Hepatocyte (in vitro differentiated cells): ENCODE data around the gene SPTBN2. TPM values are rescaled to one million over a fixed set of nuclear protein-coding genes. Genes with fewer than 3 reads are reported as not detected.

Experiments used
- DNase-seq: peaks from one replicate; pipeline ENCODE4 v3.0.0-alpha.2; 2016; ENCODE audit warnings: low spot score
- H2AFZ ChIP-seq: fragments of 200-600 bp; sonication (generic); 2 replicates; pipeline ENCODE4 v1.6.0; 2016; ENCODE audit warnings: antibody characterized with exemption, mild to moderate bottlenecking
- H3K27ac ChIP-seq: fragments of 200-600 bp; sonication (generic); 2 replicates; pipeline ENCODE4 v1.5.1; 2016; ENCODE audit warnings: mild to moderate bottlenecking
- H3K27me3 ChIP-seq: fragments of 200-600 bp; sonication (generic); 2 replicates; pipeline ENCODE4 v1.6.1; 2016
- H3K36me3 ChIP-seq: fragments of 200-600 bp; sonication (generic); replicated peaks from 2 replicates; pipeline ENCODE4 v1.5.1; 2016; ENCODE audit warnings: low read depth; ENCODE audit not compliant: insufficient read depth
- H3K4me1 ChIP-seq: fragments of 200-600 bp; sonication (generic); 2 replicates; pipeline ENCODE4 v1.5.1; 2016; ENCODE audit warnings: mild to moderate bottlenecking, moderate library complexity; ENCODE audit not compliant: insufficient read depth
- H3K4me2 ChIP-seq: fragments of 200-600 bp; sonication (generic); 2 replicates; pipeline ENCODE4 v1.6.0; 2016
- H3K4me3 ChIP-seq: fragments of 200-600 bp; sonication (generic); 2 replicates; pipeline ENCODE4 v1.5.1; 2016; ENCODE audit warnings: mild to moderate bottlenecking
- H3K79me2 ChIP-seq: fragments of 200-600 bp; sonication (generic); 2 replicates; pipeline ENCODE4 v1.6.0; 2017; ENCODE audit warnings: mild to moderate bottlenecking
- H3K9me2 ChIP-seq: fragments of 200-600 bp; sonication (generic); replicated peaks from 2 replicates; pipeline ENCODE4 v1.6.0; 2017; ENCODE audit warnings: mild to moderate bottlenecking; ENCODE audit not compliant: insufficient read depth
- H3K9me3 ChIP-seq: fragments of 200-600 bp; sonication (generic); 2 replicates; pipeline ENCODE4 v1.5.1; 2016; ENCODE audit warnings: low read depth, mild to moderate bottlenecking
- H4K20me1 ChIP-seq: fragments of 200-600 bp; sonication (generic); 2 replicates; pipeline ENCODE4 v1.6.0; 2016; ENCODE audit warnings: mild to moderate bottlenecking; ENCODE audit not compliant: insufficient read depth, poor library complexity, severe bottlenecking
- EZH2 ChIP-seq: fragments of 200-600 bp; sonication (generic); IDR thresholded peaks from 2 replicates; pipeline ENCODE4 v1.6.1; 2016; ENCODE audit warnings: antibody characterized with exemption, mild to moderate bottlenecking, borderline replicate concordance
- EZH2phosphoT487 ChIP-seq: fragments of 200-600 bp; sonication (generic); IDR thresholded peaks from one replicate; pipeline ENCODE4 v1.6.1; 2018; ENCODE audit warnings: antibody characterized with exemption, mild to moderate bottlenecking, low read depth, moderate library complexity; ENCODE audit not compliant: unreplicated experiment, severe bottlenecking
- WGBS: methylation state at CpG from one replicate; pipeline ENCODE4 v1.1.6; 2016; ENCODE audit warnings: low lambda C conversion rate; ENCODE audit errors: missing lambda C conversion rate; 5-methylcytosine and 5-hydroxymethylcytosine counted together
- polyA plus RNA-seq: library from polyadenylated mRNA; unstranded; fragments of >200 nt; fragmentation: Nextera tagmentation; extraction: Ambion mirVana; gene quantifications from 2 replicates; pipeline ENCODE4 v1.2.1, GENCODE V29; 2016
- total RNA-seq: library from RNA; depleted of rRNA; stranded (reverse); fragments of >200 nt; gene quantifications from 2 replicates; pipeline ENCODE4 v1.2.3, GENCODE V29; 2014
- TF ChIP-seq, protein P1 (sequence below): fragments of 200-600 bp; sonication (generic); IDR thresholded peaks from 2 replicates; pipeline ENCODE4 v1.5.1; 2016; ENCODE audit warnings: antibody characterized with exemption, mild to moderate bottlenecking; ENCODE audit not compliant: poor library complexity

Gene SPTBN2
- total and polyA plus RNA-seq, 2 experiments from 2014 or later: 152 to 177 TPM

DNA sequence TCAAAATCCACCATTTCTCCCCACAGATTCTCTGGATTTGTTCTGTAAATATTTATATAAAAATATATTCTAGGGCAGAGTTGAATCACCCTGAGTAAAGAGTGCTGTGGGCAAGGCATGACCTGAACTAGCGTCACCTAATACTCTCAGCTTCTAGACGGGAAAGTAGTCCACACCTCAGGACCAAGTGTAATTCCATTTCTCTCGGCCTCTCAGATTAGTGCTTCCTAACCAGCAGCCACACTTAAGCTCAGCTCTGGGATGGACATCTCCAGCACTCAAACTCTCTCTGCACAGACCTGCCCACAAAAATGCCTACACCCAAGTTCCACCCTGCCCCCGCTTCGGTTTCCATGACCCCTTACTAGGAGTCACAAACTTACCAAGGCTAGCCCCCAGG is 5.3 kb downstream of the SPTBN2 start:
- peak overlapping the region; percentile 33 for H3K4me2 ChIP-seq
- H3K36me3 ChIP-seq: no peaks in the 10 kb centered on the region
- H3K27me3 ChIP-seq: no peaks in the 10 kb centered on the region
- peaks cover 25% of the 10 kb centered on the region for H3K4me1 ChIP-seq
- H3K27ac ChIP-seq: no peak overlapping the region
- WGBS: 91% methylated on average over 5 of the region's 5 CpGs
- H3K4me3 ChIP-seq: no peak overlapping the region
- DNase-seq: no peak
- peaks cover 33% of the 10 kb centered on the region for H3K79me2 ChIP-seq
- no peaks in the 10 kb centered on the region for H4K20me1 ChIP-seq
- no peaks in the 10 kb centered on the region for H3K9me3 ChIP-seq
- H2AFZ ChIP-seq: no peak overlapping the region
- H3K9me2 ChIP-seq: no peaks in the 10 kb centered on the region
- no peak for TF ChIP-seq EZH2
- no peak for TF ChIP-seq EZH2phosphoT487
- TF ChIP-seq, protein P1, sequence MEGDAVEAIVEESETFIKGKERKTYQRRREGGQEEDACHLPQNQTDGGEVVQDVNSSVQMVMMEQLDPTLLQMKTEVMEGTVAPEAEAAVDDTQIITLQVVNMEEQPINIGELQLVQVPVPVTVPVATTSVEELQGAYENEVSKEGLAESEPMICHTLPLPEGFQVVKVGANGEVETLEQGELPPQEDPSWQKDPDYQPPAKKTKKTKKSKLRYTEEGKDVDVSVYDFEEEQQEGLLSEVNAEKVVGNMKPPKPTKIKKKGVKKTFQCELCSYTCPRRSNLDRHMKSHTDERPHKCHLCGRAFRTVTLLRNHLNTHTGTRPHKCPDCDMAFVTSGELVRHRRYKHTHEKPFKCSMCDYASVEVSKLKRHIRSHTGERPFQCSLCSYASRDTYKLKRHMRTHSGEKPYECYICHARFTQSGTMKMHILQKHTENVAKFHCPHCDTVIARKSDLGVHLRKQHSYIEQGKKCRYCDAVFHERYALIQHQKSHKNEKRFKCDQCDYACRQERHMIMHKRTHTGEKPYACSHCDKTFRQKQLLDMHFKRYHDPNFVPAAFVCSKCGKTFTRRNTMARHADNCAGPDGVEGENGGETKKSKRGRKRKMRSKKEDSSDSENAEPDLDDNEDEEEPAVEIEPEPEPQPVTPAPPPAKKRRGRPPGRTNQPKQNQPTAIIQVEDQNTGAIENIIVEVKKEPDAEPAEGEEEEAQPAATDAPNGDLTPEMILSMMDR: no peak

- Histone ChIP-seq H3K27ac (no peak overlapping the region), H3K9me2 (no peaks in the 10 kb centered on the region), H3K4me2 (no peak overlapping the region), H3K9me3 (no peaks in the 10 kb centered on the region), H4K20me1 (no peaks in the 10 kb centered on the region), H3K4me1 (peaks cover 29% of the 10 kb centered on the region), H3K79me2 (peaks cover 33% of the 10 kb centered on the region), H3K4me3 (no peak overlapping the region), H3K27me3 (no peaks in the 10 kb centered on the region), H2AFZ (no peak overlapping the region), H3K36me3 (no peaks in the 10 kb centered on the region)
- no peak for TF ChIP-seq EZH2
- TF ChIP-seq, protein P1: no peak
- TF ChIP-seq EZH2phosphoT487: no peak
- 88% methylated on average over 16 of the region's 16 CpGs for WGBS
- no peak for DNase-seq
Observed at GRCh38 chr11:66722745-66723651, 6.0 kb downstream of the SPTBN2 start.

GRCh38 chr11:66721939-66722338 is 7.1 kb downstream of the SPTBN2 start:
- Histone ChIP-seq H3K79me2 (peaks cover 28% of the 10 kb centered on the region), H3K27me3 (no peaks in the 10 kb centered on the region), H4K20me1 (no peaks in the 10 kb centered on the region), H3K4me1 (peaks cover 25% of the 10 kb centered on the region), H3K27ac (no peak overlapping the region), H3K4me3 (no peak overlapping the region), H3K9me3 (no peaks in the 10 kb centered on the region), H3K36me3 (no peaks in the 10 kb centered on the region), H2AFZ (no peak overlapping the region), H3K9me2 (no peaks in the 10 kb centered on the region), H3K4me2 (no peak overlapping the region)
- TF ChIP-seq, protein P1: no peak
- TF ChIP-seq EZH2 (no peak), EZH2phosphoT487 (no peak)
- no peak for DNase-seq
- WGBS: 96% methylated on average over 9 of the region's 9 CpGs
